Lung (tissue), 12 donors: ENCODE data around the gene MBTPS2. TPM values are rescaled to one million over a fixed set of nuclear protein-coding genes. Genes with fewer than 3 reads are reported as not detected.

Experiments used
- ATAC-seq: fragments of 200-7000 bp; cut with Tn5 transposase; one replicate; pipeline ENCODE4 v1.9.1; 2020; ENCODE audit warnings: moderate number of reproducible peaks; ENCODE audit not compliant: insufficient read depth, low FRiP score
- DNase-seq, 3 donors: peaks; one replicate each; pipeline ENCODE4 v3.0.0-alpha.2; 2013 to 2017
- H3K27ac ChIP-seq, 2 donors: one replicate each; pipeline ENCODE4 v1.5.1; 2013; ENCODE audit warnings: mild to moderate bottlenecking in 2 of 2, moderate library complexity in 2 of 2, control low read depth in 1 of 2, inconsistent platforms in 1 of 2, low read depth in 1 of 2, low read length in 1 of 2
- H3K27me3 ChIP-seq, 3 donors: one replicate each; pipeline ENCODE4 v1.5.1; 2013; ENCODE audit warnings: low read length in 2 of 3; ENCODE audit not compliant: control insufficient read depth in 3 of 3, insufficient read depth in 3 of 3
- H3K36me3 ChIP-seq, 4 donors: one replicate each; pipeline ENCODE4 v1.5.1; 2013; ENCODE audit warnings: low read length in 4 of 4, mild to moderate bottlenecking in 1 of 4, moderate library complexity in 1 of 4; ENCODE audit not compliant: control insufficient read depth in 4 of 4, insufficient read depth in 4 of 4
- H3K4me1 ChIP-seq, 5 donors: one replicate each; pipeline ENCODE4 v1.5.1; 2013; ENCODE audit warnings: low read length in 5 of 5, mild to moderate bottlenecking in 2 of 5, moderate library complexity in 1 of 5; ENCODE audit not compliant: control insufficient read depth in 5 of 5, insufficient read depth in 5 of 5
- H3K4me3 ChIP-seq: one replicate; pipeline ENCODE4 v1.5.1; 2013; ENCODE audit warnings: mild to moderate bottlenecking, control low read depth, moderate library complexity
- H3K9ac ChIP-seq, 2 donors: one replicate each; pipeline ENCODE4 v1.5.1; 2013; ENCODE audit warnings: low read length in 2 of 2, control low read depth in 1 of 2; ENCODE audit not compliant: insufficient read depth in 1 of 2
- H3K9me3 ChIP-seq, 4 donors: one replicate each; pipeline ENCODE4 v1.5.1; 2013; ENCODE audit warnings: low read length in 3 of 4, mild to moderate bottlenecking in 1 of 4, moderate library complexity in 1 of 4; ENCODE audit not compliant: control insufficient read depth in 4 of 4, insufficient read depth in 3 of 4
- WGBS, 2 donors: extraction: QIAGEN DNeasy Blood & Tissue Kit; methylation state at CpG; one replicate each; pipeline ENCODE4 v1.1.7; 2013; 5-methylcytosine and 5-hydroxymethylcytosine counted together
- polyA plus RNA-seq, 2 donors: library from polyadenylated mRNA; stranded (reverse); fragments of 200-250 nt; gene quantifications; one replicate each; pipeline ENCODE4 v1.2.1, GENCODE V29; 2013
- total RNA-seq, 2 donors: library from RNA; depleted of rRNA in 1 of 2; stranded (reverse); fragments of >200 nt in 1 of 2; gene quantifications; one replicate each; pipeline ENCODE4 v1.2.1, GENCODE V29; 2014 to 2021
- TF ChIP-seq, protein P1 (sequence below): IDR thresholded peaks from 2 replicates; pipeline ENCODE4 v1.5.1; 2012; ENCODE audit warnings: mild to moderate bottlenecking; ENCODE audit errors: control extremely low read depth, extremely low read depth
- donor health status: control.
- donor health status: control.
- donor health status: Bipolar disorder and iron deficiency.
- donor health status: healthy.
- donor health status: DM: yes; HTN: yes; CAD: no.

MBTPS2 gene
- total and polyA plus RNA-seq, 4 donors: 2.0 to 21.7 (median 10.4) TPM

DNA sequence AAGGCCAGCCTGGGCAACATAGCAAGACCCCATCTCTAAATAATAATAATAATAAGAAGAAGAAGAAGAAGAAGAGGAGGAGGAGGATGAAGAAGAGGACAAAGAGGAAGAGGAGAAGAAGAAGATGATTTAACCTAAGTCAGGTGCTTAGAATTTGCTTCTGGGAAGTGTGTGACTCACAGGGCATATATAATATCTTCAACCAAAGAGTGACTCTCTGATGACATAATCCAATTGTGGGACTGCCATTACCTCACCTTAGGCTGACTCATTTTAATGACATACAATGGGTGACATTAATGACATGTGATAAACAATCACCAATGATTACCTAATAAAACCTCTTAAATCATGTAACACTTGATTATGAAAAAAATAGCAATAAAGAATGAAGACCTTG is 32.7 kb upstream of the MBTPS2 start:
- ATAC-seq: no peak
- TF ChIP-seq, protein P1, sequence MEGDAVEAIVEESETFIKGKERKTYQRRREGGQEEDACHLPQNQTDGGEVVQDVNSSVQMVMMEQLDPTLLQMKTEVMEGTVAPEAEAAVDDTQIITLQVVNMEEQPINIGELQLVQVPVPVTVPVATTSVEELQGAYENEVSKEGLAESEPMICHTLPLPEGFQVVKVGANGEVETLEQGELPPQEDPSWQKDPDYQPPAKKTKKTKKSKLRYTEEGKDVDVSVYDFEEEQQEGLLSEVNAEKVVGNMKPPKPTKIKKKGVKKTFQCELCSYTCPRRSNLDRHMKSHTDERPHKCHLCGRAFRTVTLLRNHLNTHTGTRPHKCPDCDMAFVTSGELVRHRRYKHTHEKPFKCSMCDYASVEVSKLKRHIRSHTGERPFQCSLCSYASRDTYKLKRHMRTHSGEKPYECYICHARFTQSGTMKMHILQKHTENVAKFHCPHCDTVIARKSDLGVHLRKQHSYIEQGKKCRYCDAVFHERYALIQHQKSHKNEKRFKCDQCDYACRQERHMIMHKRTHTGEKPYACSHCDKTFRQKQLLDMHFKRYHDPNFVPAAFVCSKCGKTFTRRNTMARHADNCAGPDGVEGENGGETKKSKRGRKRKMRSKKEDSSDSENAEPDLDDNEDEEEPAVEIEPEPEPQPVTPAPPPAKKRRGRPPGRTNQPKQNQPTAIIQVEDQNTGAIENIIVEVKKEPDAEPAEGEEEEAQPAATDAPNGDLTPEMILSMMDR: no peak
- no peak overlapping the region for H3K27ac ChIP-seq
- H3K4me3 ChIP-seq: no peak overlapping the region
- no peaks in the 10 kb centered on the region for H3K36me3 ChIP-seq
- peaks cover 0 to 5% (median 0%) of the 10 kb centered on the region in 4 donors for H3K9me3 ChIP-seq
- peaks cover 0 to 6% (median 0%) of the 10 kb centered on the region in 3 donors for H3K27me3 ChIP-seq
- no peaks in the 10 kb centered on the region for H3K4me1 ChIP-seq
- DNase-seq: no peak
- no peak overlapping the region for H3K9ac ChIP-seq

DNA sequence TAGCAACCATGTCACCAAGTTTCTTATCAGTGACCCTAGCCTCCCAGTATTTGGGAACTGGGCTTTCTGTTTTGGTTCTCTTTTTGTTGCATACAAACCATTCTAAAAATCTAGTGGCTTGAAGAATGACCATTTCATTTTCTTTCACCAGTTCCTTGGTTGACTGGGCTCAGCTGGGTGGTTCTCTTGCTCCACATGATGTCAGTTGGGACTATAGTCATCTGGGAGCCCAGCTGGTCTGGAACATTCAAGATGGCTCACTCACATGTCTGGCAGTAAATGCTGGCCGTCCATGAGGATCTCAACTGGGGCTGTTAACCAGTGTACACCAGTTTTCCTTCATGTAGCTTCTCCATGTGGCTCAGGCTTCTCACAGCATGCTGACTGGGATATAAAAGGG is 27.6 kb upstream of the MBTPS2 start:
- H3K27ac ChIP-seq: no peak overlapping the region
- WGBS, 2 donors: 74 to 100% methylated on average over 1 of the region's 1 CpG
- no peak overlapping the region for H3K4me3 ChIP-seq
- peaks cover 0 to 7% (median 0%) of the 10 kb centered on the region in 3 donors for H3K27me3 ChIP-seq
- peaks cover 0 to 5% (median 2%) of the 10 kb centered on the region in 4 donors for H3K9me3 ChIP-seq
- H3K9ac ChIP-seq: no peak overlapping the region
- H3K4me1 ChIP-seq: peaks cover 0 to 20% (median 0%) of the 10 kb centered on the region in 5 donors
- TF ChIP-seq, protein P1: no peak
- DNase-seq (no peak), ATAC-seq (no peak)
- H3K36me3 ChIP-seq: no peaks in the 10 kb centered on the region

DNA sequence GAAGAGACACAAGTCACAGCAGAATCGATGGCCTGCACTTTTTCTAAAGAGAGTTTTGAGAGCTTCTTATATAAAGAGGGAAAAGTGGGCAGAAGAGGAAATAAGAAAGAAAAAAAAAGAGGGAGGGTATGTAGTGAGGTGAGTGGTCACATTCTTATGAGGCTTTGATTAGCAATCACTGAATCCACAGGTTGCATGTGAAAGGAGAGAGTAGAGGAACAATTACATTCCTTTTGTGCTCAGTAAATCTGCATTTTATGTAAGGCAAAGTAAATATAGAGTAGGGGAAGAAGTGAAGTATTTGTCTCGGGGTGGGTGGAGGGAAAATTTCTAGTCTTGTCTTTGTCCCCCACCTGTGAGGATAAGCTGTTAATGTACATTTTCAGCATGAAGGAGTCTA is 26.8 kb upstream of the MBTPS2 start:
- peaks cover 0 to 27% (median 0%) of the 10 kb centered on the region in 5 donors for H3K4me1 ChIP-seq
- H3K9ac ChIP-seq: no peak overlapping the region
- no peak for ATAC-seq
- TF ChIP-seq, protein P1: no peak
- H3K36me3 ChIP-seq: no peaks in the 10 kb centered on the region
- peaks cover 0 to 5% (median 2%) of the 10 kb centered on the region in 4 donors for H3K9me3 ChIP-seq
- 54 to 86% methylated on average over 2 of the region's 2 CpGs for WGBS, 2 donors
- H3K27me3 ChIP-seq: peaks cover 0 to 7% (median 0%) of the 10 kb centered on the region in 3 donors
- no peak overlapping the region for H3K4me3 ChIP-seq
- H3K27ac ChIP-seq: no peak overlapping the region
- DNase-seq: no peak
